Measurements from ENCODE around the gene RBPJ. TPM values are rescaled to one million over a fixed set of nuclear protein-coding genes. Genes with fewer than 3 reads are reported as not detected.

RBPJ gene
- polyA plus RNA-seq, 1 of the 3 experiments (the other 2 are of a cell fraction): 13.8 TPM

DNA sequence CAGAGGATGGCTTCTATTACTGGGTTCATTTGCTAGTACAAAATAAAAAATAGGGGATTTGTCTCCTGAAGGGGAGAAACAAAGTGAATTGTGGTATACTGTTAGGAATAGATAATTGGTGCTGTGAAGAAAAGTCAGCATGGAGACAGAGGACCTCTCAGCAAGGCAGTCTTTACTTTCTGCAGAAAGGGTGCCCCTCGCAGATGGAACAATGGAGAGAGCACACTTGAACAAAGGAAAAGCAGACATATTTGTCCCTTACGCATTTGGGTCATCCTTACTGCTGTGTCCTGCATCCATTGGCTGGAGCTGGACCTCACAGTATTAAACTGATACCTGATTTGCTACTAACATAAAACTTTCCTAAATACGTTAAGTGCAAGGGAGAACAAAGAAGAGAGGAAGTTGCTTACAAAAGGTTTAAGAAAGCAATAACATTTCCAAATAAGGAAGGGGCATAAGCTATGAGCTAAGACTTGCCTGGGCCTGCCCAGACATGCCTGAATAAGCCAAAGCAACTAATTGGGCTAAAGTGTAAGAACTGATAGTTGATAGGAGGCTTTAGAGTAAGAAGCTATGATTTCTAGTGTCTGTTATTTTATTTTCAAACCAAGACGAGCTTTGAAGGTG lies 85.6 kb downstream of the RBPJ start:
- Histone ChIP-seq H3F3A (replicated peaks; ENCODE audit: insufficient read depth) (no peaks in the 10 kb centered on the region), H3K4me2 (no peak overlapping the region), H3K36me3 (replicated peaks in 1 of 2; ENCODE audit: control insufficient read depth in 1 of 2, insufficient read depth in 2 of 2, low read length in 1 of 2) (peaks cover 15 to 23% of the 10 kb centered on the region in 2 experiments), H3K79me2 (ENCODE audit: insufficient read depth) (no peaks in the 10 kb centered on the region), H3K4me3 (ENCODE audit: low read depth in 2 of 2, low read length in 1 of 2) (no peak overlapping the region), H3K27ac (ENCODE audit: low read depth in 2 of 2, low read length in 1 of 2) (no peak overlapping the region), H3K9me2 (no peaks in the 10 kb centered on the region), H4K20me1 (ENCODE audit: insufficient read depth) (no peaks in the 10 kb centered on the region), H3K9me3 (peaks cover 16% of the 10 kb centered on the region), H3K4me1 (ENCODE audit: control insufficient read depth in 1 of 2, insufficient read depth in 2 of 2, low read depth in 1 of 2, low read length in 1 of 2) (no peaks in the 10 kb centered on the region), H3K27me3 (ENCODE audit: insufficient read depth) (no peaks in the 10 kb centered on the region), H3K9ac (no peak overlapping the region), H2AFZ (ENCODE audit: low read depth) (no peak overlapping the region)
- ChIA-PET POLR2A (interaction anchor here (0.7 kb wide), 1 partner anchor 376 kb away, joined by 3 read pairs; no protein-coding TSS in a partner anchor), CTCF (interaction anchor here (0.6 to 12.1 kb wide), 3 partner anchors 78 to 347 kb away, joined by 3 to 201 read pairs (median 4); no protein-coding TSS in a partner anchor)
- no peak for DNase-seq
- TF ChIP-seq CTCF (IDR thresholded peaks at IDR 0.05): no peak
- no peak for TF ChIP-seq RXRA (IDR thresholded peaks at IDR 0.05; ENCODE audit: borderline replicate concordance, low read depth)
- TF ChIP-seq SMC3 (IDR thresholded peaks at IDR 0.05; ENCODE audit: low read depth, low read length): no peak
- TF ChIP-seq ELF1 (IDR thresholded peaks at IDR 0.05): no peak
- no peak for TF ChIP-seq FOXM1 (IDR thresholded peaks at IDR 0.05; ENCODE audit: low read depth)
- TF ChIP-seq SIN3A (IDR thresholded peaks at IDR 0.05; ENCODE audit: borderline replicate concordance, low read depth, low read length): no peak
- TF ChIP-seq, protein P1, sequence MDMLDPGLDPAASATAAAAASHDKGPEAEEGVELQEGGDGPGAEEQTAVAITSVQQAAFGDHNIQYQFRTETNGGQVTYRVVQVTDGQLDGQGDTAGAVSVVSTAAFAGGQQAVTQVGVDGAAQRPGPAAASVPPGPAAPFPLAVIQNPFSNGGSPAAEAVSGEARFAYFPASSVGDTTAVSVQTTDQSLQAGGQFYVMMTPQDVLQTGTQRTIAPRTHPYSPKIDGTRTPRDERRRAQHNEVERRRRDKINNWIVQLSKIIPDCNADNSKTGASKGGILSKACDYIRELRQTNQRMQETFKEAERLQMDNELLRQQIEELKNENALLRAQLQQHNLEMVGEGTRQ (IDR thresholded peaks at IDR 0.05; ENCODE audit: borderline replicate concordance, low read depth, low read length): no peak
- no peak for TF ChIP-seq GATA2 (CRISPR knock-in tag; IDR thresholded peaks at IDR 0.05)
- 98% methylated on average over 4 of the region's 4 CpGs for WGBS (ENCODE audit: low lambda C conversion rate)

DNA sequence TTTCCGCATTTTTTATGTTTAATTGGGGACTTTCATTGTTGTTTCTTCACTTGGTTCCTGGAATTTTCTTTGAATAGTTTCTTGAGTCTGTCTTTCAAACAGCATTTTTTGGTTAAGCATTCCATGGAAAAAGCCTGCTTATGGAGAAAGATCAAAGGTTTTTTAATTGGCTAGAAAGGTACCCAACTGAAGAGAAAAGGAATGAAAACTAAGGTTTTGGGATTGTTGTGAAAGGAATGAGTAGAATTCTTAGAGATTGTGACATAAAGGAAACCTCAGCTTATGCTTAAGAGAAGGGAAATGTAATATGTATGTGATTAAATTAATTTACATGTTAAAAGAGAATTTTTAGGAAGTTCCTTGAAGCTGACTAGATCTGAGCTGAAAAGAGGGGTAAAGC lies 86.7 kb downstream of the RBPJ start:
- CTCF ChIA-PET: interaction anchor here (0.7 to 12.1 kb wide), 3 partner anchors 28 to 348 kb away, joined by 4 to 201 read pairs (median 5); no protein-coding TSS in a partner anchor
- POLR2A ChIA-PET: no interaction called here
- no peak overlapping the region for H3K27ac ChIP-seq (ENCODE audit: low read depth in 2 of 2, low read length in 1 of 2)

More for the DNA sequence above, 86.7 kb downstream of the RBPJ start:
- 97% methylated on average over 1 of the region's 1 CpG for WGBS (ENCODE audit: low lambda C conversion rate)
- Histone ChIP-seq H3K27me3 (ENCODE audit: insufficient read depth) (no peaks in the 10 kb centered on the region), H3K4me3 (ENCODE audit: low read depth in 2 of 2, low read length in 1 of 2) (no peak overlapping the region), H3K36me3 (replicated peaks in 1 of 2; ENCODE audit: control insufficient read depth in 1 of 2, insufficient read depth in 2 of 2, low read length in 1 of 2) (peaks cover 15 to 23% of the 10 kb centered on the region in 2 experiments), H3K9ac (no peak overlapping the region), H2AFZ (ENCODE audit: low read depth) (no peak overlapping the region), H3K9me3 (peaks cover 16% of the 10 kb centered on the region), H3F3A (replicated peaks; ENCODE audit: insufficient read depth) (no peaks in the 10 kb centered on the region), H3K4me2 (no peak overlapping the region), H3K9me2 (no peaks in the 10 kb centered on the region), H3K4me1 (ENCODE audit: control insufficient read depth in 1 of 2, insufficient read depth in 2 of 2, low read depth in 1 of 2, low read length in 1 of 2) (no peaks in the 10 kb centered on the region), H4K20me1 (ENCODE audit: insufficient read depth) (no peaks in the 10 kb centered on the region), H3K79me2 (ENCODE audit: insufficient read depth) (no peaks in the 10 kb centered on the region)
- TF ChIP-seq ELF1 (IDR thresholded peaks at IDR 0.05) (no peak), RCOR1 (IDR thresholded peaks at IDR 0.05; ENCODE audit: low read length) (no peak), SMC3 (IDR thresholded peaks at IDR 0.05; ENCODE audit: low read depth, low read length) (no peak), RAD21 (IDR thresholded peaks at IDR 0.05; ENCODE audit: low read length) (no peak), FOXJ3 (CRISPR knock-in tag; IDR thresholded peaks at IDR 0.05) (no peak), TEAD4 (IDR thresholded peaks at IDR 0.05; ENCODE audit: borderline replicate concordance, insufficient read depth) (no peak), FOXM1 (IDR thresholded peaks at IDR 0.05; ENCODE audit: low read depth) (no peak), TAF1 (IDR thresholded peaks at IDR 0.05; ENCODE audit: borderline replicate concordance, low read depth, low read length) (no peak), NRF1 (IDR thresholded peaks at IDR 0.05; ENCODE audit: low read depth, low read length) (no peak), YY1 (IDR thresholded peaks at IDR 0.05; ENCODE audit: low read depth) (no peak), MXI1 (IDR thresholded peaks at IDR 0.05; ENCODE audit: low read depth, low read length) (no peak), POLR2AphosphoS5 (IDR thresholded peaks at IDR 0.05; ENCODE audit: low read depth, low read length) (no peak), GABPA (IDR thresholded peaks at IDR 0.05; ENCODE audit: low read depth) (no peak), JUND (IDR thresholded peaks at IDR 0.05) (no peak)
- TF ChIP-seq, protein P2, sequence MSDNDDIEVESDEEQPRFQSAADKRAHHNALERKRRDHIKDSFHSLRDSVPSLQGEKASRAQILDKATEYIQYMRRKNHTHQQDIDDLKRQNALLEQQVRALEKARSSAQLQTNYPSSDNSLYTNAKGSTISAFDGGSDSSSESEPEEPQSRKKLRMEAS (IDR thresholded peaks at IDR 0.05; ENCODE audit: low read depth): no peak
- no peak for DNase-seq
